ENCODE data around the gene NOSIP.

DNA sequence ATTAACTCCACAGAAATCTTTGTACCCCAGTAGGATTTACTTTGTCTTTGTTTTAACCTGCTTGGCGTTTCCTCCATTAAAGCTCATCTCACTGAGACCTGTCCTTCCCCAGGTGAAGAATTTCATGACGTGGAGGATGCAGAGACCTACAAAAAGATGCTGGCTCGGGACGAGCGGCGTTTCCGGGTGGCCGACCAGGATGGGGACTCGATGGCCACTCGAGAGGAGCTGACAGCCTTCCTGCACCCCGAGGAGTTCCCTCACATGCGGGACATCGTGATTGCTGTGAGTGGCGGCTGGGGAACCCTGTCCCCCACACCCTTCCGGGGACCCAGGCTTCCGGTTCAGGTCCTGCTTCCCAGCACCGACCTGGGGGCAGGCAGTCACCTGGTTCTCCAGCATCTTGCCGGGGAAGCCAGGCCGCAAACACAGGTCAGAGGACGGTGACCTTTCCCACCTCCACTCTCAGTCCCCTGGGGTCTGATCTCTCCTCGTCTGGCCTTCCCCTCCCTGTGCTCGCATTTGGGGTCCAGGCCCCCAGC, 43.4 kb downstream of the NOSIP start:
- TF ChIP-seq, protein P1, sequence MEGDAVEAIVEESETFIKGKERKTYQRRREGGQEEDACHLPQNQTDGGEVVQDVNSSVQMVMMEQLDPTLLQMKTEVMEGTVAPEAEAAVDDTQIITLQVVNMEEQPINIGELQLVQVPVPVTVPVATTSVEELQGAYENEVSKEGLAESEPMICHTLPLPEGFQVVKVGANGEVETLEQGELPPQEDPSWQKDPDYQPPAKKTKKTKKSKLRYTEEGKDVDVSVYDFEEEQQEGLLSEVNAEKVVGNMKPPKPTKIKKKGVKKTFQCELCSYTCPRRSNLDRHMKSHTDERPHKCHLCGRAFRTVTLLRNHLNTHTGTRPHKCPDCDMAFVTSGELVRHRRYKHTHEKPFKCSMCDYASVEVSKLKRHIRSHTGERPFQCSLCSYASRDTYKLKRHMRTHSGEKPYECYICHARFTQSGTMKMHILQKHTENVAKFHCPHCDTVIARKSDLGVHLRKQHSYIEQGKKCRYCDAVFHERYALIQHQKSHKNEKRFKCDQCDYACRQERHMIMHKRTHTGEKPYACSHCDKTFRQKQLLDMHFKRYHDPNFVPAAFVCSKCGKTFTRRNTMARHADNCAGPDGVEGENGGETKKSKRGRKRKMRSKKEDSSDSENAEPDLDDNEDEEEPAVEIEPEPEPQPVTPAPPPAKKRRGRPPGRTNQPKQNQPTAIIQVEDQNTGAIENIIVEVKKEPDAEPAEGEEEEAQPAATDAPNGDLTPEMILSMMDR (IDR thresholded peaks at IDR 0.05; ENCODE audit: insufficient read depth, low read depth, low read length): no peak
- no peak for TF ChIP-seq EZH2 (IDR thresholded peaks at IDR 0.05; ENCODE audit: insufficient read depth, low read length)

Data from astrocyte (in vitro differentiated cells and primary cell).